OCI-LY1 (cell line): Measurements from ENCODE around the gene CCDC68.

Source experiments
- EZH2 ChIP-seq: fragments of 200-600 bp; sonication (generic), shearing (Covaris generic); IDR thresholded peaks from 2 replicates; pipeline ENCODE4 v1.8.0; 2017; ENCODE audit warnings: borderline replicate concordance, mixed run types, mild to moderate bottlenecking, antibody characterized with exemption, low read length, moderate library complexity, mixed read lengths
- TF ChIP-seq, protein P1 (sequence below): fragments of 200-600 bp; sonication (generic), shearing (Covaris generic); IDR thresholded peaks from 2 replicates; pipeline ENCODE4 v1.5.1; 2017; ENCODE audit warnings: mild to moderate bottlenecking, antibody characterized with exemption, low read length, moderate library complexity, mixed read lengths

DNA sequence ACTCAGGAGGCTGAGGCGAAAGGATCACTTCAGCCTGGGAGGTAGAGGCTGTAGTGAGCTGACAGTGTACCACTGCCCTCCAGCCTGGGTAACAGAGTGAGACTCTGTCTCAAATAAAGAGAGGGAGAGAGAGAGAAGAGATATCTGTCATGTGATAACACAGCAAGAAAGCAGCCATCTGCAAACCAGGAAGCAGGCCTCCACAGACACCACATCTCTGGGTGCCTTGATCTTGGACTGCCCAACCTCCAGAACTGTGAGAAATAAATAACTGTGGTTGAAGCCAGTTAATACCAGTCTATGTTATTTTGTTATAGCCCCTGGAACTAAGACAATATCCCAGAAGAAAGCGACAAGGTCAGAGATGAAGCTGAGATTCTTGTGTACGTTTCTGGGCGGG is 2.6 kb upstream of the CCDC68 start:
- no peak for TF ChIP-seq EZH2
- TF ChIP-seq, protein P1, sequence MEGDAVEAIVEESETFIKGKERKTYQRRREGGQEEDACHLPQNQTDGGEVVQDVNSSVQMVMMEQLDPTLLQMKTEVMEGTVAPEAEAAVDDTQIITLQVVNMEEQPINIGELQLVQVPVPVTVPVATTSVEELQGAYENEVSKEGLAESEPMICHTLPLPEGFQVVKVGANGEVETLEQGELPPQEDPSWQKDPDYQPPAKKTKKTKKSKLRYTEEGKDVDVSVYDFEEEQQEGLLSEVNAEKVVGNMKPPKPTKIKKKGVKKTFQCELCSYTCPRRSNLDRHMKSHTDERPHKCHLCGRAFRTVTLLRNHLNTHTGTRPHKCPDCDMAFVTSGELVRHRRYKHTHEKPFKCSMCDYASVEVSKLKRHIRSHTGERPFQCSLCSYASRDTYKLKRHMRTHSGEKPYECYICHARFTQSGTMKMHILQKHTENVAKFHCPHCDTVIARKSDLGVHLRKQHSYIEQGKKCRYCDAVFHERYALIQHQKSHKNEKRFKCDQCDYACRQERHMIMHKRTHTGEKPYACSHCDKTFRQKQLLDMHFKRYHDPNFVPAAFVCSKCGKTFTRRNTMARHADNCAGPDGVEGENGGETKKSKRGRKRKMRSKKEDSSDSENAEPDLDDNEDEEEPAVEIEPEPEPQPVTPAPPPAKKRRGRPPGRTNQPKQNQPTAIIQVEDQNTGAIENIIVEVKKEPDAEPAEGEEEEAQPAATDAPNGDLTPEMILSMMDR: no peak
